Raji (cell line): ENCODE measurements around the gene UNC5B.

Experiments used
- POLR2A ChIP-seq: IDR thresholded peaks from 2 replicates; pipeline ENCODE4 v1.6.1; 2011; ENCODE audit warnings: low read depth, low read length, control low read depth; ENCODE audit not compliant: insufficient read depth

Gene UNC5B

GRCh38 chr10:71230656-71231025 lies 18.3 kb downstream of the UNC5B start:
- no peak for TF ChIP-seq POLR2A

- TF ChIP-seq POLR2A = no peak
These were observed 18.8 kb downstream of the UNC5B start for GRCh38 chr10:71231206-71231605.

GRCh38 chr10:71232089-71232998 lies 20.0 kb downstream of the UNC5B start:
- no peak for TF ChIP-seq POLR2A

- no peak for TF ChIP-seq POLR2A
These were observed 21.1 kb downstream of the UNC5B start for GRCh38 chr10:71233482-71233892.

- TF ChIP-seq POLR2A = no peak
These were observed 21.9 kb downstream of the UNC5B start for GRCh38 chr10:71234004-71234894.

GRCh38 chr10:71234970-71235685 lies 22.8 kb downstream of the UNC5B start:
- TF ChIP-seq POLR2A = no peak

- no peak for TF ChIP-seq POLR2A
These were observed 23.4 kb downstream of the UNC5B start for GRCh38 chr10:71235808-71236207.

- TF ChIP-seq POLR2A = no peak
These were observed 23.9 kb downstream of the UNC5B start for GRCh38 chr10:71236286-71236685.

GRCh38 chr10:71236822-71237682 lies 24.7 kb downstream of the UNC5B start:
- no peak for TF ChIP-seq POLR2A

- TF ChIP-seq POLR2A = no peak
These were observed 25.7 kb downstream of the UNC5B start for GRCh38 chr10:71237843-71238623.

- TF ChIP-seq POLR2A = no peak
These were observed 26.3 kb downstream of the UNC5B start for GRCh38 chr10:71238626-71239025.

- TF ChIP-seq POLR2A = no peak
These were observed 27.0 kb downstream of the UNC5B start for GRCh38 chr10:71239131-71239915.
